Neuronal stem cell (in vitro differentiated cells): ENCODE measurements around the gene PIAS2.
"Not testable (repeated sequence)": the region's sequence is repeated elsewhere in the genome, so short reads cannot be mapped to it uniquely, and the experiment has no call there.

ENCODE experiments used
- DNase-seq: peaks from one replicate; pipeline ENCODE4 v3.0.0-alpha.2; 2013; ENCODE audit warnings: low spot score
- H2AFZ ChIP-seq: one replicate; pipeline ENCODE4 v1.6.1; 2013; ENCODE audit warnings: mild to moderate bottlenecking, low read length, inconsistent platforms
- H2AK5ac ChIP-seq: 2 replicates; pipeline ENCODE4 v1.6.1; 2013; ENCODE audit warnings: low read depth, mild to moderate bottlenecking, inconsistent platforms, low read length, moderate library complexity, mixed read lengths
- H2BK120ac ChIP-seq: 2 replicates; pipeline ENCODE4 v1.6.1; 2013; ENCODE audit warnings: low read depth, mild to moderate bottlenecking, inconsistent platforms, low read length, moderate library complexity, mixed read lengths
- H2BK12ac ChIP-seq: one replicate; pipeline ENCODE4 v1.6.1; 2013; ENCODE audit warnings: low read length, inconsistent platforms
- H2BK15ac ChIP-seq: 2 replicates; pipeline ENCODE4 v1.6.1; 2013; ENCODE audit warnings: mild to moderate bottlenecking, low read length, inconsistent platforms, mixed read lengths
- H2BK5ac ChIP-seq: one replicate; pipeline ENCODE4 v1.6.1; 2013; ENCODE audit warnings: inconsistent platforms, mild to moderate bottlenecking, low read length, moderate library complexity
- H3K14ac ChIP-seq: one replicate; pipeline ENCODE4 v1.6.1; 2013; ENCODE audit warnings: low read length, inconsistent platforms
- H3K18ac ChIP-seq: 2 replicates; pipeline ENCODE4 v1.6.1; 2013; ENCODE audit warnings: low read length, inconsistent platforms
- H3K23ac ChIP-seq: 2 replicates; pipeline ENCODE4 v1.6.1; 2013; ENCODE audit warnings: low read depth, mild to moderate bottlenecking, mixed read lengths, low read length, inconsistent platforms; ENCODE audit not compliant: poor library complexity
- H3K27ac ChIP-seq: replicated peaks from 3 replicates; pipeline ENCODE4 v1.5.1; 2013; ENCODE audit warnings: low read length, inconsistent platforms
- H3K27me3 ChIP-seq, 3 experiments: 2 replicates each; pipeline ENCODE4 v1.6.1; 2013; ENCODE audit warnings: low read length in 3 of 3, mild to moderate bottlenecking in 2 of 3, inconsistent platforms in 1 of 3, low read depth in 1 of 3, mixed read lengths in 1 of 3, moderate library complexity in 1 of 3; ENCODE audit not compliant: control insufficient read depth in 3 of 3, insufficient read depth in 3 of 3
- H3K36me3 ChIP-seq, 2 donors: replicated peaks in 1 of 2; 2 replicates each; pipeline ENCODE4 v1.6.1; 2013; ENCODE audit warnings: low read length in 2 of 2; ENCODE audit not compliant: control insufficient read depth in 2 of 2, insufficient read depth in 2 of 2
- H3K4ac ChIP-seq: 2 replicates; pipeline ENCODE4 v1.6.1; 2013; ENCODE audit warnings: inconsistent platforms, mild to moderate bottlenecking, low read length, moderate library complexity
- H3K4me1 ChIP-seq, 2 donors: 1 replicate in 1 of 2; 2 replicates in 1 of 2; pipeline ENCODE4 v1.6.1; 2013; ENCODE audit warnings: low read length in 2 of 2, low read depth in 1 of 2; ENCODE audit not compliant: control insufficient read depth in 2 of 2, insufficient read depth in 1 of 2
- H3K4me2 ChIP-seq: one replicate; pipeline ENCODE4 v1.6.1; 2013; ENCODE audit warnings: mild to moderate bottlenecking, low read length, inconsistent platforms; ENCODE audit not compliant: insufficient read depth, poor library complexity, severe bottlenecking
- H3K4me3 ChIP-seq, 2 donors: 2 replicates each; pipeline ENCODE4 v1.5.1; 2013; ENCODE audit warnings: low read length in 2 of 2, mild to moderate bottlenecking in 2 of 2, inconsistent platforms in 1 of 2, moderate library complexity in 1 of 2
- H3K79me1 ChIP-seq: one replicate; pipeline ENCODE4 v1.6.1; 2013; ENCODE audit warnings: low read depth, mild to moderate bottlenecking, inconsistent platforms, low read length, moderate library complexity
- H3K9ac ChIP-seq: one replicate; pipeline ENCODE4 v1.6.1; 2013; ENCODE audit warnings: mild to moderate bottlenecking, low read depth, low read length, inconsistent platforms; ENCODE audit not compliant: poor library complexity
- H3K9me3 ChIP-seq, 2 donors: replicated peaks in 1 of 2; 2 replicates each; pipeline versions ENCODE3 to v1.6.1; 2013; ENCODE audit warnings: low read length in 2 of 2, mild to moderate bottlenecking in 2 of 2, inconsistent platforms in 1 of 2, low read depth in 1 of 2, mixed read lengths in 1 of 2, moderate library complexity in 1 of 2; ENCODE audit not compliant: control insufficient read depth in 2 of 2, insufficient read depth in 1 of 2
- H4K8ac ChIP-seq: one replicate; pipeline ENCODE4 v1.6.1; 2013; ENCODE audit warnings: low read depth, mild to moderate bottlenecking, inconsistent platforms, low read length, moderate library complexity
- H4K91ac ChIP-seq: one replicate; pipeline ENCODE4 v1.6.1; 2013; ENCODE audit warnings: low read length, low read depth, mild to moderate bottlenecking, inconsistent platforms; ENCODE audit not compliant: poor library complexity
- WGBS, 2 donors: extraction: QIAGEN DNeasy Blood & Tissue Kit; methylation state at CpG; one replicate each; pipeline ENCODE4 v1.1.7; 2013; ENCODE audit warnings: missing lambda C conversion rate in 2 of 2, mixed read lengths in 1 of 2; ENCODE audit not compliant: insufficient read length in 2 of 2, insufficient replicate concordance in 1 of 2; ENCODE audit errors: extremely low coverage in 2 of 2; 5-methylcytosine and 5-hydroxymethylcytosine counted together

Gene PIAS2

GRCh38 chr18:46809145-46809544, 108.2 kb downstream of the PIAS2 start:
- Histone ChIP-seq H3K4me2 (no peak overlapping the region), H2AK5ac (no peak overlapping the region), H3K4me1 (peaks cover 0 to 1% of the 10 kb centered on the region in 2 donors), H4K8ac (no peak overlapping the region), H3K18ac (no peak overlapping the region), H3K23ac (no peak overlapping the region), H2BK120ac (no peak overlapping the region), H2BK15ac (no peak overlapping the region), H3K36me3 (no peaks in the 10 kb centered on the region), H2AFZ (no peak overlapping the region), H3K27ac (no peak overlapping the region), H3K4ac (no peak overlapping the region), H3K79me1 (peaks cover 1% of the 10 kb centered on the region), H2BK5ac (no peak overlapping the region), H3K9me3 (no peaks in the 10 kb centered on the region), H3K4me3 (no peak overlapping the region), H3K14ac (no peak overlapping the region), H3K27me3 (no peaks in the 10 kb centered on the region), H2BK12ac (no peak overlapping the region), H4K91ac (no peak overlapping the region), H3K9ac (no peak overlapping the region)
- WGBS, 2 donors: no CpG with 5 or more reads among the region's 5 CpGs
- DNase-seq: no peak

- not testable (repeated sequence) for DNase-seq, H3K23ac ChIP-seq, H3K4ac ChIP-seq, H3K14ac ChIP-seq, H2BK15ac ChIP-seq, H2BK5ac ChIP-seq, H3K4me3 ChIP-seq, H3K9me3 ChIP-seq, H2AK5ac ChIP-seq, H3K18ac ChIP-seq, H3K27ac ChIP-seq, H2BK12ac ChIP-seq, H3K4me2 ChIP-seq, H2BK120ac ChIP-seq, H4K8ac ChIP-seq, H3K27me3 ChIP-seq, H4K91ac ChIP-seq, H3K4me1 ChIP-seq, H3K36me3 ChIP-seq, H3K79me1 ChIP-seq, H3K9ac ChIP-seq, H2AFZ ChIP-seq
- WGBS, 2 donors: no CpG with 5 or more reads among the region's 6 CpGs
These were observed 121.4 kb downstream of the PIAS2 start for GRCh38 chr18:46795945-46796344.

GRCh38 chr18:46794607-46795006, 122.7 kb downstream of the PIAS2 start:
- Histone ChIP-seq H3K9ac (no peak overlapping the region), H4K91ac (no peak overlapping the region), H2BK5ac (no peak overlapping the region), H3K27ac (no peak overlapping the region), H2AFZ (no peak overlapping the region), H3K14ac (no peak overlapping the region), H4K8ac (no peak overlapping the region), H3K9me3 (peaks cover 0 to 5% of the 10 kb centered on the region in 2 donors), H2BK120ac (no peak overlapping the region), H3K4me3 (no peak overlapping the region), H3K18ac (no peak overlapping the region), H3K36me3 (no peaks in the 10 kb centered on the region), H3K4ac (no peak overlapping the region), H2BK12ac (no peak overlapping the region), H3K27me3 (no peaks in the 10 kb centered on the region), H2AK5ac (no peak overlapping the region), H2BK15ac (no peak overlapping the region), H3K4me1 (no peaks in the 10 kb centered on the region), H3K79me1 (no peaks in the 10 kb centered on the region), H3K4me2 (no peak overlapping the region), H3K23ac (no peak overlapping the region)
- no peak for DNase-seq
- no CpG with 5 or more reads among the region's 1 CpG for WGBS, 2 donors

- Histone ChIP-seq H4K8ac (no peak overlapping the region), H3K9ac (no peak overlapping the region), H3K4me1 (no peaks in the 10 kb centered on the region), H2BK120ac (no peak overlapping the region), H2AK5ac (no peak overlapping the region), H3K4me3 (no peak overlapping the region), H3K36me3 (no peaks in the 10 kb centered on the region), H2BK12ac (no peak overlapping the region), H2AFZ (no peak overlapping the region), H3K14ac (no peak overlapping the region), H2BK15ac (no peak overlapping the region), H3K27ac (no peak overlapping the region), H3K18ac (no peak overlapping the region), H3K23ac (no peak overlapping the region), H3K9me3 (peaks cover 0 to 5% of the 10 kb centered on the region in 2 donors), H3K79me1 (no peaks in the 10 kb centered on the region), H3K4me2 (no peak overlapping the region), H2BK5ac (no peak overlapping the region), H4K91ac (no peak overlapping the region), H3K27me3 (no peaks in the 10 kb centered on the region), H3K4ac (no peak overlapping the region)
- DNase-seq: no peak
- no CpG with 5 or more reads among the region's 3 CpGs for WGBS, 2 donors
These were observed 123.7 kb downstream of the PIAS2 start for GRCh38 chr18:46793565-46793964.
